Fibroblast of lung (primary cell): ENCODE data around the gene IGFBPL1. TPM values are rescaled to one million over a fixed set of nuclear protein-coding genes. Genes with fewer than 3 reads are reported as not detected.

Experiments used
- DNase-seq, 2 donors: peaks; one replicate each; pipeline versions ENCODE4 v3.0.0 to v3.0.0-alpha.2; 2010; ENCODE audit warnings: low read depth in 2 of 2
- H2AFZ ChIP-seq: 2 replicates; pipeline ENCODE4 v1.5.1; 2012; ENCODE audit warnings: low read length, control low read depth, inconsistent platforms
- H3K27ac ChIP-seq: 2 replicates; pipeline ENCODE4 v1.5.1; 2011; ENCODE audit warnings: low read length, control low read depth; ENCODE audit not compliant: insufficient read depth
- H3K27me3 ChIP-seq: 2 replicates; pipeline ENCODE4 v1.5.1; 2011; ENCODE audit warnings: mild to moderate bottlenecking, low read length; ENCODE audit not compliant: control insufficient read depth, insufficient read depth
- H3K36me3 ChIP-seq: 2 replicates; pipeline ENCODE4 v1.5.1; 2011; ENCODE audit warnings: low read length; ENCODE audit not compliant: control insufficient read depth, insufficient read depth
- H3K4me1 ChIP-seq: 2 replicates; pipeline ENCODE4 v1.5.1; 2011; ENCODE audit warnings: low read length; ENCODE audit not compliant: control insufficient read depth, insufficient read depth; ENCODE audit errors: extremely low read depth
- H3K4me2 ChIP-seq: 2 replicates; pipeline ENCODE4 v1.5.1; 2011; ENCODE audit warnings: low read length, control low read depth; ENCODE audit not compliant: insufficient read depth; ENCODE audit errors: extremely low read depth
- H3K4me3 ChIP-seq, 4 experiments: fragments of 200-600 bp in 1 of 4; sonication (generic) in 1 of 4; replicated peaks in 1 of 4; 2 replicates each; pipeline ENCODE4 v1.5.1; 2011 to 2016; ENCODE audit warnings: low read length in 4 of 4, low read depth in 3 of 4, mild to moderate bottlenecking in 3 of 4, control low read depth in 2 of 4, inconsistent platforms in 1 of 4, mixed read lengths in 1 of 4; ENCODE audit not compliant: insufficient read depth in 1 of 4; ENCODE audit errors: control extremely low read depth in 1 of 4
- H3K79me2 ChIP-seq: 2 replicates; pipeline ENCODE4 v1.5.1; 2012; ENCODE audit warnings: mild to moderate bottlenecking, low read length, inconsistent platforms; ENCODE audit not compliant: control insufficient read depth, insufficient read depth
- H3K9ac ChIP-seq: 2 replicates; pipeline ENCODE4 v1.5.1; 2011; ENCODE audit warnings: mild to moderate bottlenecking, low read length, control low read depth; ENCODE audit not compliant: insufficient read depth
- H3K9me3 ChIP-seq: 2 replicates; pipeline ENCODE4 v1.5.1; 2012; ENCODE audit warnings: low read depth, low read length; ENCODE audit not compliant: control insufficient read depth, insufficient read depth
- H4K20me1 ChIP-seq: 2 replicates; pipeline ENCODE4 v1.5.1; 2011; ENCODE audit warnings: low read length; ENCODE audit not compliant: control insufficient read depth, insufficient read depth; ENCODE audit errors: extremely low read depth
- CTCF ChIP-seq, 2 donors: IDR thresholded peaks in 1 of 2; conservative IDR thresholded peaks in 1 of 2; 1 replicate in 1 of 2; 2 replicates in 1 of 2; pipeline ENCODE4 v1.5.1; 2011 to 2012; ENCODE audit warnings: low read length in 2 of 2, control low read depth in 1 of 2, inconsistent platforms in 1 of 2, low read depth in 1 of 2, mild to moderate bottlenecking in 1 of 2
- EZH2 ChIP-seq: IDR thresholded peaks from 2 replicates; pipeline ENCODE4 v1.5.1; 2012; ENCODE audit warnings: low read length, control low read depth, mild to moderate bottlenecking; ENCODE audit errors: missing control alignments
- polyA plus RNA-seq, 2 donors: library from polyadenylated mRNA; depleted of rRNA in 1 of 2; stranded (reverse) in 1 of 2; unstranded in 1 of 2; fragments of >200 nt; gene quantifications; 2 replicates each; pipeline ENCODE4 v1.2.1, GENCODE V29; 2011 to 2012; ENCODE audit warnings: missing spikeins in 1 of 2
- total RNA-seq: library from RNA; depleted of rRNA; stranded (reverse); fragments of >200 nt; gene quantifications from 2 replicates; pipeline ENCODE4 v1.2.1, GENCODE V29; 2014

The IGFBPL1 gene
- total and polyA plus RNA-seq, 2 donors (not counting 1 experiment from before 2014, with no cell fraction given): not detected

GRCh38 chr9:38373679-38374078 is 50.6 kb downstream of the IGFBPL1 start:
- H3K4me3 ChIP-seq: no peak overlapping the region
- H3K9ac ChIP-seq: no peak overlapping the region
- H4K20me1 ChIP-seq: no peaks in the 10 kb centered on the region
- no peaks in the 10 kb centered on the region for H3K9me3 ChIP-seq
- no peaks in the 10 kb centered on the region for H3K79me2 ChIP-seq
- TF ChIP-seq CTCF (conservative IDR thresholded peaks at IDR 0.05 in 1 of 2, IDR thresholded peaks at IDR 0.05 in 1 of 2; ENCODE audit: low read depth in 1 of 2, low read length in 2 of 2) (no peak), EZH2 (no peak)
- H2AFZ ChIP-seq: no peak overlapping the region
- H3K36me3 ChIP-seq: no peaks in the 10 kb centered on the region
- no peak overlapping the region for H3K4me2 ChIP-seq
- peaks cover 19% of the 10 kb centered on the region for H3K27me3 ChIP-seq
- H3K27ac ChIP-seq: no peak overlapping the region
- no peaks in the 10 kb centered on the region for H3K4me1 ChIP-seq
- DNase-seq: no peak

GRCh38 chr9:38372762-38373619 is 51.3 kb downstream of the IGFBPL1 start:
- no peak for TF ChIP-seq EZH2
- TF ChIP-seq CTCF (conservative IDR thresholded peaks at IDR 0.05 in 1 of 2, IDR thresholded peaks at IDR 0.05 in 1 of 2; ENCODE audit: low read depth in 1 of 2, low read length in 2 of 2): no peak
- peaks cover 19% of the 10 kb centered on the region for H3K27me3 ChIP-seq

GRCh38 chr9:38371495-38371894 is 52.8 kb downstream of the IGFBPL1 start:
- H2AFZ ChIP-seq: no peak overlapping the region
- peak; percentile 11 to 55 for DNase-seq
- H3K79me2 ChIP-seq: no peaks in the 10 kb centered on the region
- H3K4me3 ChIP-seq: no peak overlapping the region
- H3K9me3 ChIP-seq: no peaks in the 10 kb centered on the region
- H4K20me1 ChIP-seq: no peaks in the 10 kb centered on the region
- H3K27ac ChIP-seq: no peak overlapping the region
- peaks cover 19% of the 10 kb centered on the region for H3K27me3 ChIP-seq
- TF ChIP-seq EZH2: no peak
- TF ChIP-seq CTCF (conservative IDR thresholded peaks at IDR 0.05 in 1 of 2, IDR thresholded peaks at IDR 0.05 in 1 of 2; ENCODE audit: low read depth in 1 of 2, low read length in 2 of 2): no peak
- H3K36me3 ChIP-seq: no peaks in the 10 kb centered on the region
- no peaks in the 10 kb centered on the region for H3K4me1 ChIP-seq
- H3K9ac ChIP-seq: no peak overlapping the region
- no peak overlapping the region for H3K4me2 ChIP-seq

More at GRCh38 chr9:38372762-38373619, 51.3 kb downstream of the IGFBPL1 start:
- Histone ChIP-seq H4K20me1 (no peaks in the 10 kb centered on the region), H3K27ac (no peak overlapping the region), H3K36me3 (no peaks in the 10 kb centered on the region), H3K79me2 (no peaks in the 10 kb centered on the region), H3K9ac (no peak overlapping the region), H2AFZ (no peak overlapping the region), H3K4me3 (no peak overlapping the region), H3K4me1 (no peaks in the 10 kb centered on the region), H3K4me2 (no peak overlapping the region), H3K9me3 (no peaks in the 10 kb centered on the region)
- DNase-seq: no peak
